GM19455 (cell line): ENCODE measurements around the gene HNF4A.
"Not testable (repeated sequence)": the region's sequence is repeated elsewhere in the genome, so short reads cannot be mapped to it uniquely, and the experiment has no call there.

Source experiments
- ATAC-seq: cut with Tn5 transposase; IDR thresholded peaks from one replicate; pipeline ENCODE4 v1.9.1; 2021; ENCODE audit not compliant: unreplicated experiment

HNF4A gene

DNA sequence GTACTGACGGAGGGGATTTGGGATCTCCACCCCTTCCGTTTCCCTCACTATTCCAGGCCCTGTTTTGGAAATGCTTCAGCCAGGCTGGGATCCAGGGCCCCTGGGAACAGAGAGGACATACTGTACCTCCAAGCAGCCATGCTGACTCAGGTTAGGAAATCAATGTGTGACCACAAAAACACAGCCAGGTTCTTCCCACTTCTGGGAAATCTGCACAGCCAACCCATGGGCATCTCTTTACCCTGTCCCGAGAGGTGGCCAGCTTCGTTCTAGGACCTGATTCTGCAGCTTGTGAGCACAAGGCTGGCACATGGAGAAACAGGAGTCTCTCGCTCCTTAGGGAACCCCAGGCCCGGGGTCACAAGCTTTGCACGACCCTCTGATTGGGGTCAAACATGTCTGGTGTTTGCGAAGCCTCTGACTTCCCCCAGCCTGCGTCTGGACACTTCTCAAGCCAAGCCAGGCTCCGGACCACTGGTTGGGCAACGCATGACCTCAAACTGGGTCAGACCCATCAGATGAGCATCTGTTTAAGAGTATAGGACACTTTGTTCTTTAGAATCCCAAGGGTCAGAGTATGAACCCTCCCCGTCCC, 111.9 kb downstream of the HNF4A start:
- ATAC-seq, result no peak

DNA sequence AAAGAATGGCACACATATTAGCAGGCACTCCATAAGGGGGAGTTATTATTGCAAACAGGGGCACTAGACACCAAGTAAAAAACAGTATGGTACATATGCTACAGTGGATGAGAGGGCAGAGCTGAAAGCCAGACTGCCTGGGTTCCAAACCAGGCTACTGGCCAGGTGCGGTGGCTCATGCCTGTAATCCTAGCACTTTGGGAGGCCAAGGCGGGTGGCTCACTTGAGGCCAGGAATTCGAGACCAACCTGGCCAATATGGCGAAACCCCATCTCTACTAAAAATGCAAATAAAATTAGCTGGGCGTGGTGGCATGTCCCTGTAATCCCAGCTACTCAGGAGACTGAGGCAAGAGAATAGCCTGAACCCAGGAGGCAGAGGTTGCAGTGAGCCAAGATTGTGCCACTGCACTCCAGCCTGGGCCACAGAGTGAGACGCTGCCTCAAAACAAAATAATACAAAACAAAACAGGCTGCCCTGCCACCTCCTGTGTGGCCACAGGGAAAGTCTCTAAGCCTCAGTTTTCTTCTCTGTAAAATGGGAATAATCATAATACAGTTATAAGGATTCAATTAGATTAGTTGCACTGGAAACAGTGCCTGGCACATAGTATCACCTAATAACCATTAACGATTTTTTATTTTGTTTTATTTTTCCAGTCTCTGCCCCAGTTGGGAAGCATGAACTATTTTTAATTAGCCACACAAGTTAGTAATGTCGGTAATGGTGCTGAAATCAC, 112.7 kb downstream of the HNF4A start:
- no peak for ATAC-seq

DNA sequence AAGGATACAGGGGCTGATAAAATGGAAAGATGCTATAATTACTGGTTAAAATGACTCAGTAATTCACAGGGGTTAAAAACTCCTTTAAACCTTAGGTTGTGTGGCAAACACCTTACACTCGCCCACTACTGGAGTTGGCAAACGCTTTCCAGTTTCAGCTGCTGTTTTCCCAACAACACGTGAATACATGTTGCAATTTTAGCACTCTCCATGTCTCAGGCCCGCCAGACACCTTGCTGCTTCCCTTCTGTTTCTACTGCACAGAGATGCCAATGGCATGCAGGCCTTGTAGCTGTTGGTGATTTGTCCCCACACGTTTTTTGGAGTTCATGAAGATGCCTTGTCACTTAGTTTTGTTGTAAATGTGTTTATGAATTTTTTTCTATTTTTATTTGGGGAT, 114.8 kb downstream of the HNF4A start:
- no peak for ATAC-seq

DNA sequence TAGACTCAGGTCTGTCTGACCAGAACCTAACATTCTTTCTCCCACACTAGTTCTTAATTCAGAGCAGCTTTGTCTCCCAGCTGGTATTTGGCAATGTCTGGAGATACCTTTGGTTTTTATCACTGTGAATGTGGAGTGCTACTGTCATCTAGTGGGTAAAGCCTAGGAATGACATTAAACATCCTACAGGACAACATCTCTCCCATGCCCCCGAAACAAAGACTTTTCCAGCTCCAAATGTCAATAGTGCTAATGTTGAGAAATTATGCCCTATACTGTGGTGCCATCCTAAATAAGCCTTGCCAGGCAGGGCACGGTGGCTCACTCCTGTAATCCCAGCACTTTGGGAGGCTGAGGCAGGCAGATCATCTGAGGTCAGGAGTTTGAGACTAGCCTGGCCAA, 116.0 kb downstream of the HNF4A start:
- no peak for ATAC-seq

DNA sequence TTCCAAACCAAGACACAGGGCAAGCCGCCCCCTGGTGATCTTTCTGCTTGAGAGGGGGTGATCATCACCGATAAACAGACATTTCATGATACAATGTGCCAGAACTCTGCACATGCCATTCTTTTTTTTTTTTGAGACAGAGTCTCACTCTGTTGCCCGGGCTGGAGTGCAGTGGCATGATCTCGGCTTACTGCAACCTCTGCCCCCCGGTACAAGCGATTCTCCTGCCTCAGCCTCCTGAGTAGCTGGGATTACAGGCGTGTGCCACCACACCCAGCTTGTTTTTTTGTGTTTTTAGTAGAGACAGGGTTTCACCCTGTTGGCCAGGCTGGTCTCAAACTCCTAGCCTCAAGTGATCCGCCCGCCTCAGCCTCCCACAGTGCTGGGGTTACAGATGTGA, 116.8 kb downstream of the HNF4A start:
- ATAC-seq, result not testable (repeated sequence)

DNA sequence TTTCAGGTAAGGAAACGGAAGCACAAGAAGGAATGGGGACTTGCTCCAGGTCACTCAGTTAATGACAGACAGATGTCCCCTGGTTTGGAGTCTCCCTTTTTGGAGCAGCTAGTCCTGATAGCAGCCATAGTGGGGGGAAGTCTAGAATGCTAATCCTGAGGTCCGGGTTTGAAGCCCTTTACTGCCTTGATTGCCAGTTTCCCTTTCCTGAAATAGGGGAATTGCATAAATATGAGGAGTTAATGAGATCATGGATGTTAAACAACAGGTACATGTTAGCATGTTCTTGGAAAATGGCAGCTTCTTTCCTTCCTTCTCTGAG, 119.8 kb downstream of the HNF4A start:
- ATAC-seq, result no peak

DNA sequence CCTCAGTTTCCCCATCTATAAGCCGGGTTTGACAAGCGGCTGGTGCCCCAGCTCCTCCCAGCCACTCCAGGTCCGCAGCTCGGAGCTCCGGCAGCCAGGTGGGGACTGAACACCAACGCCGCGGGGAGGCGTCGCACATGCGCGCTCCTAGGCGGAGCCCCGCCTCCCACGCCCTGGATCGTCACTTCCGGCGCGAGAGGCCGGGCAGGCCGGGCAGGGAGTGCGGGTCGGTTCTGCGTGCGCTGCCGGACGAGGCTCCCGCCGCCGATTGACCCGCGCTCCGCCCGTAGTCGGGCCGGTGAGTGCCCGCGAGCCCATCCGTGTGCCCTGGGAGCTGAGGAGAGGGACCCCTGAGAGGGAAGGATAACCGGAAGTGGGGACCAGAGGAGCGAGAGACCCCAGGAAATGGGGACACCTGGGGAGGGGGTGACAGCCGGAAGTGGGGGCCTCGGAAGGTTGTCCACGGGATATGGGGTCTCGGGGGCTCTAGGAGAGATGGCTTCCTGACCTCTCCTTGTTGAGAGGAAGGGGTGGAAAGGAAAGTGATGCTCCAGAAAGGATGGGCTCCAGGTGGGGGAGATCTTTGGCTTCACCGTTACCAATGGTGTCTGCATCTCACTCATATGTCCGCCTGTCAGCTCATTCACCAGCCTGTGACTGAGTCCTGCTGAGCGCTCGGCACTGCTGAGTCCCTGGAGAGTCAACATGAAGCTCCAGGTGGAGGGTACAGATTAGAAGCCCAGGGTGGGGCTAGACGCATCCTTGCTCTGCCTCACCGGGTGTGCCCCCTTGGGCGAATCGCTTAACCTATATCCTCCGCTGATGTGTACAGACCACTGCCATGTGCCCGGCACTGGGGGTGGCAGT, 120.4 kb downstream of the HNF4A start, which contains the start of gene TTPAL:
TTPAL (plus strand) TSS at position 181 of the 867 bp plus-strand sequence. CDS start 4,126 bp downstream, outside the sequence.
- ATAC-seq, result no peak

DNA sequence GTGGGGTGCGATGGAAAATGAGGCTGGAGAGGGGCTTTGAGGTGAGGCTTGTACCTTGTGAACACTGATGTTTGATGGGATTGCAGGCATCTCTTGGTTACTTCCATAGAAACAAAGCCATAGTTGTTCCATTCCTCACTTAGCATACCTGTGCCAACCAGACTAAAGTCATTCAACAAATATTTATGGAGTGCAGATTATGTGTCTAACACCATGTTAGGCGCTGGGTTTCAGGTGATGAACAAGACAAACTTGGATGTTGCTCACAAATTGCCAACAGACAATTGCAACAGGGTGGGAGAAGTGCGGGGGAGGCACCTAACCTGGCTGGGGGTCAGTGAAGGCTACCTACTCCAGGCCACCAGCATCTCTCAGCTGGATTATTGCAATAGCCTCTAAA, 121.7 kb downstream of the HNF4A start:
- ATAC-seq, result no peak

DNA sequence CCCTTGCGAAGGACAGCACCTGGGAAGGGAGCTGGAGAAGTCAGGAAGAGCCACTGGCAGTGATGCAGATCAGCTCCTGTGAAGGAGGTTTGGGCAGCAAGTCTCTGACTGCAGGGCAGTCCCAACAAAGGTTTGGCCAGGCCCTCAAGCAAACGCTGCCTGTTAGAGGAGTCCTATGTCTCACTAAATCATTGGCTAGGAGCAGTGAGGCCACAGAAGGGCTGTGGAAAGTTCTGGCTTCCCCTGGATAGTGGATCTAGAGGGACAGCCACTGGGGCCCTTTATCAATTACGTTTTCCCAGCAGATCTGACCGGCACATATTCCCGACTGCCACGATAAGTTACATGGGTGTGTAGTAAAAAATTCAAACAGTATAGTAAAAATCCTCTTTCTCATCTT, 122.7 kb downstream of the HNF4A start:
- no peak for ATAC-seq

DNA sequence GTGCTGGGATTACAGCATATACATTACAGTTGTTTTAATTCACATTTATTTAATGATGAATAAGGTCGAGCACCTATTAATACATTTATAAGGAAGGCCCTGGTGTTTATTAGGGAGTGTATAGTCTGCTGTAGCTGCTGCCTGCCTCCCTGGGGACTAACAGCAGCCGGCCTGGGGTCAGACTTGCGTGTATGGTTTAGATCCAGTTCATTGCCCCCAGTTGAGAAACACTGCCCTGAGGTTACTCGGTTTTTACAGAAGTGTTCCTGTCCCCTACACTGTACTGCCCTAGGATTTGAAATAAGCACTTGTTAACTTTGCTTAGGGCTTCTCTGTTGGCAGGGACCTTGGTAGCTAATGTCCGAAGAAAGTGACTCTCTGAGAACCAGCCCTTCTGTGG, 124.1 kb downstream of the HNF4A start:
- no peak for ATAC-seq

DNA sequence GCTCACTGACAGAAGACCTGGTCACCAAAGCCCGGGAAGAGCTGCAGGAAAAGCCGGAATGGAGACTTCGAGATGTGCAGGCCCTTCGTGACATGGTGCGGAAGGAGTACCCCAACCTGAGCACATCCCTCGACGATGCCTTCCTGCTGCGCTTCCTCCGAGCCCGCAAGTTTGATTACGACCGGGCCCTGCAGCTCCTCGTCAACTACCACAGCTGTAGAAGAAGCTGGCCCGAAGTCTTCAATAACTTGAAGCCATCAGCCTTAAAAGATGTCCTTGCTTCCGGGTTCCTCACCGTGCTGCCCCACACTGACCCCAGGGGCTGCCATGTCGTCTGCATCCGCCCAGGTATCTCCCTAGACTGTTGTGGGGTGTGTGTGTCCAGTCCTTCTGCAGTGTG, 124.6 kb downstream of the HNF4A start:
- ATAC-seq, result no peak

DNA sequence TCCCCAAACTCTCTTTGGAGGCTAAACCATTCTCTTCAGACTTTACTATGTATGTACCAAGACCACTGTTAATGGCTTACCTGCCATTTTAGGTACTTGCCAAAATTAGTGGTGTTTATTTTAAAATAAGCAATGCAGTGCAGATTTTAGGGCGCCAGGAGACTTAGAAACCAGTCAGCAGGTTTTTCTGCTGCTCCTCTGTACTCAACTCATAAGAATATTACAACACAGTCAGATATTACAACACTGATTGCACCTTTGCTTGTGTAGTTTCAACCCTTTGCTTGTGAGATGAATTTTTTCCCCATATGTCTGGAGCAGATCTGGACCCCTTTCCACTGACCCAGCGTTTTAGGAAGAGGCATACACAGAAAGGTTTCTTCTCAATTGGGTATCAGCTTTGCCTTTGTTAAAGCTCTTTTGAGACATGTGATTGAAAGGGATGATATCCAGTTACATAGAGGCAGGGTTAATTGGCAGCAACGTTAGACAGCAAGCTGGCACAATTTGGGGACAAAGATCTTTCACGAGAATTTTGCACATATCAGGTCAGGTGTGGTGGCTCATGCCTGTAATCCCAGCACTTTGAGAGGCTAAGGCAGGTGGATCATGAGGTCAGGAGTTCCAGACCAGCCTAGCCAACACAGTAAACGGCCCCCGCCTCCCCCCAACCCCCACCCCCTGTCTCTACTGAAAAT, 126.4 kb downstream of the HNF4A start:
- ATAC-seq, result no peak

DNA sequence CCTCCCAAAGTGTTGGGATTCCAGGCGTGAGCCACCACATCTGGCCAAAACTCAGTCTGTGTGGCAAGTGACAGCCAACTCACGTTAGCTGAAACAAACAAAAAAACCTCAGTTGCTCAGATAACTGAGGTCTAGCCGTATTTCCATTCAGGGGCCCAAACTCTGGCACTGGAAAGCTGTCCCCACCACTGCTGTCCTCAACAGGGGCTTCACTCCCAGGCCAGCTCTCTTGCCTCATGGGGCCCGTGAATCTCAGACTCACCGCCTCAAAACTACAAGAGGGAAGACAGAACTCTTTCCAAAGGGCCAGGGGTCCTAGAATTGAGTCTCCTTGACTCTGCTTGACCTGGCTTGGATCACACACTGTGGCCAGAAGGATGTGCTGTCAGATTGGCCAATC, 127.6 kb downstream of the HNF4A start:
- no peak for ATAC-seq
